Panc1 (cell line): ENCODE data around the gene YES1. TPM values are rescaled to one million over a fixed set of nuclear protein-coding genes. Genes with fewer than 3 reads are reported as not detected.

Experiments used
- ATAC-seq: fragments of 200-7000 bp; cut with Tn5 transposase; 2 replicates; pipeline ENCODE4 v1.9.1; 2020; ENCODE audit warnings: mild to moderate bottlenecking, moderate library complexity
- BruUV-seq: library from RNA; stranded (reverse); fragments of 400-500 nt; replicated peaks from 2 replicates; lab custom pipeline; 2021; lab: Mats Ljungman, UMichigan
- CTCF ChIA-PET: fragments of 300-600 bp; sonication (Branson Sonifier 250); formaldehyde crosslinking; loops from one replicate; lab custom pipeline; 2022; ENCODE audit warnings: antibody characterized with exemption; lab: Charles Lee
- POLR2A ChIA-PET: fragments of 300-600 bp; sonication (Branson Sonifier 250); formaldehyde crosslinking; loops from one replicate; lab custom pipeline; 2022; ENCODE audit warnings: antibody characterized with exemption; lab: Charles Lee
- DNase-seq: peaks from one replicate; pipeline ENCODE4 v3.0.0-alpha.2; 2010; ENCODE audit warnings: low read depth, low spot score
- H3K27ac ChIP-seq: 2 replicates; pipeline ENCODE4 v1.5.1; 2011; ENCODE audit warnings: mild to moderate bottlenecking, low read length, inconsistent platforms
- H3K27me3 ChIP-seq: fragments of 200-500 bp; sonication (Bioruptor generic); 2 replicates; pipeline ENCODE4 v1.6.0; 2014; ENCODE audit warnings: low read length, inconsistent platforms; ENCODE audit not compliant: control insufficient read depth, insufficient read depth
- H3K36me3 ChIP-seq: fragments of 200-500 bp; sonication (Bioruptor generic); 2 replicates; pipeline ENCODE4 v1.5.1; 2014; ENCODE audit warnings: inconsistent platforms, mild to moderate bottlenecking, low read length, moderate library complexity; ENCODE audit not compliant: control insufficient read depth, insufficient read depth
- H3K4me1 ChIP-seq: 2 replicates; pipeline ENCODE4 v1.5.1; 2011; ENCODE audit warnings: inconsistent platforms, mild to moderate bottlenecking, low read length, moderate library complexity; ENCODE audit not compliant: control insufficient read depth, insufficient read depth
- H3K4me3 ChIP-seq, 2 experiments: 2 replicates each; pipeline ENCODE4 v1.5.1; 2011 to 2012; ENCODE audit warnings: low read depth in 2 of 2, low read length in 2 of 2, mild to moderate bottlenecking in 2 of 2, inconsistent platforms in 1 of 2, moderate library complexity in 1 of 2
- H3K9me3 ChIP-seq: fragments of 200-500 bp; sonication (Bioruptor generic); 2 replicates; pipeline ENCODE4 v1.5.1; 2014; ENCODE audit warnings: low read depth, mild to moderate bottlenecking, inconsistent platforms, low read length, moderate library complexity; ENCODE audit not compliant: control insufficient read depth, insufficient read depth
- POLR2AphosphoS5 ChIP-seq: IDR thresholded peaks from 2 replicates; pipeline ENCODE4 v1.6.1; 2012; ENCODE audit warnings: mild to moderate bottlenecking, low read depth, low read length, moderate library complexity
- SIN3A ChIP-seq: IDR thresholded peaks from 2 replicates; pipeline ENCODE4 v1.6.1; 2012; ENCODE audit warnings: low read depth, mild to moderate bottlenecking, low read length, moderate library complexity, borderline replicate concordance; ENCODE audit not compliant: insufficient read depth
- TCF7L2 ChIP-seq: IDR thresholded peaks from 2 replicates; pipeline ENCODE4 v1.6.1; 2011; ENCODE audit warnings: mild to moderate bottlenecking, low read depth, low read length, inconsistent platforms
- in situ Hi-C: cut with HindIII; loops from 2 replicates; pipeline ENCODE4 v1.10.0; 2016; ENCODE audit warnings: low sequenced_read_pairs, low pct_unique_long_range_greater_than_20kb
- intact Hi-C: fragments of 100-400 bp; cut with micrococcal nuclease; formaldehyde crosslinking; loops from one replicate; pipeline ENCODE4 v1.10.0; 2022; ENCODE audit not compliant: unreplicated experiment
- total RNA-seq: library from RNA; stranded (reverse); gene quantifications from one replicate; pipeline ENCODE4 v1.2.1, GENCODE V29; 2021; ENCODE audit not compliant: unreplicated experiment
- TF ChIP-seq, protein P1 (sequence below): fragments of 450-650 bp; IDR thresholded peaks from 2 replicates; pipeline ENCODE4 v1.5.1; 2017; ENCODE audit warnings: mild to moderate bottlenecking
- TF ChIP-seq, protein P2 (sequence below), 2 experiments: IDR thresholded peaks; 2 replicates each; pipeline ENCODE4 v1.6.1; 2011 to 2012; ENCODE audit warnings: low read depth in 2 of 2, control low read depth in 1 of 2, low read length in 1 of 2, mild to moderate bottlenecking in 1 of 2, moderate library complexity in 1 of 2; ENCODE audit not compliant: insufficient read depth in 1 of 2

The YES1 gene
- total RNA-seq, 1 experiment from 2014 or later: 91.6 TPM

DNA sequence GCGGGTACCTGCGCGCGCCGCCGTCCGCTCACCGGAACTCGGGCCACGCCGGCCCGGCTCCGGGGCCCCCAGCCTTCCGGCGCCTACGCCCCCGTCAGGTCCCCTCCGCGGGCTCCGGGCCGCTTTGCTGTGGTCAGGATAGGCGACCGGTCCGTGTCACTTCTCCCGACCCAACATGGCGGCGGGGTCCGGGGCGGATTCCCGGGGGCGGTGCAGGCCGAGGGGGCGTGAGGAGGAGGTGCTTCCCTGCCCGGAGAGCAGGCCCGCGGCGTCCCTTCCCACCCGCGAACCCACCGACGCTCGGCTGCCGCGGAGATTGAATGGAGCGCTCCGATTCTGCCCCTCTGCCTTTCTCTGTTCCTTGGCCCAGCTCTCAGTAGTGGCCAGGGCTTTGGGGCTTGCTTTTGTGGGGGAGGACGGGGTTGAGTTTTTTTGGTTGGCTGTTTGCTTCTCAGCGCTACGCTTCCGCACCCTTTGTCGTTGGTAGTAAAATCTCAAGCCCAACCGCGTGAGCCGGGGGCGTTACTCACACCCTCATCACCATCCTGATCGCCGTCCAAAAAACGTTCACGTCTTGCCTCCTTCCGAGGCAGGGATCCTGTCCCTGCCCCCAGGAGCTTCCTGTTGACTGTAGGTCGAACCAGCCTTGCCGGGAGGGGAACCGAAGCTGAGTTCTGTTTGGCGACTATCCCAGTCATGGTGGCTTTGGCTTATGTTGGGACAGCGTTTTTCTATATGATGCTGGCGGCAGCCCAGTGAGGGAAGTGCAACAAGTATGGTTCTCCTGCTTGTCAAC is 532 bp upstream of the YES1 start:
- intact Hi-C loops: no loop called here
- CTCF ChIA-PET: interaction anchor here (0.6 kb wide), 1 partner anchor 19 kb away, joined by 3 read pairs; no protein-coding TSS in a partner anchor

DNA sequence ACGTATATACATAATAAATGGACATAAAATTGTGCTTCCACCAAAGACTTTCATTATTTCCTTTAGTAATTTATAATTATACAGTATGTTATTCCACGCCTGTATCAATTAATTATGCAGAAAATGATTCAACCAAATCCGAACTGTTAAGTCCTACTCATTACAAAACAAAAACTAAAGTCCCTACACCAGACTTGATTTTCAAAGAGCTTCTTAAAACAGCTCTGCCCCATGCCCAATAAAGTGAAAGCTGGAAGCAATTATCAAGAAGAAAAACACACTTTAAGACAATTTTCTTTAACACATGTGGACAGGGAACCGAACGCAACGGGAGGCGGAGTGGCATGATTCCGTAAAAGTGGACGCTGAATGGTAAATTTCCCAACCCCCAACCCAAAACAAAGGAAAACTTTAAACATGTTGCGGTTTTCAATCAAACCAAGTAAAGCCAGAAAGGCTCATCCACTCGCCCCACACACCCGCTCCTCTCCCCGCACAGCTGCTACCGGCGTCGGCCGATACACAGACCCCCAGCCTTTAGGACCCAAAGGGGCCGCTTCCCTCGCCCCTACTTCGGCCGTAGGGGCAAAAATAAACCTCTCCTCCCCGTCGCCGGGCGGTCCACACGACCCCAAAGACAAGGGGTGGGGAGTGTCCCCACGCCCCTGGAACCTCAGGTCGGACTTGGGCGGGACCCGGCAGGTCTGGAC is 705 bp downstream of the YES1 start:
- DNase-seq (no peak), ATAC-seq (peak; percentile 7)
- POLR2A ChIA-PET: interaction anchor here (0.6 kb wide), 1 partner anchor 57 kb away, joined by 3 read pairs; no protein-coding TSS in a partner anchor
- Histone ChIP-seq H3K27ac (peak overlapping the region; percentile 95), H3K9me3 (no peaks in the 10 kb centered on the region), H3K27me3 (no peaks in the 10 kb centered on the region), H3K4me3 (peak overlapping the region; percentile 92 to 100), H3K36me3 (peaks cover 5% of the 10 kb centered on the region; the same call in 1 of the 2 replicates), H3K4me1 (peaks cover 32% of the 10 kb centered on the region)
- CTCF ChIA-PET: no interaction called here
- intact Hi-C loops (no loop called here), in situ Hi-C loops (no loop called here)
- BruUV-seq: TSS peak; percentile 69
- no peak for TF ChIP-seq POLR2AphosphoS5
- TF ChIP-seq, protein P1, sequence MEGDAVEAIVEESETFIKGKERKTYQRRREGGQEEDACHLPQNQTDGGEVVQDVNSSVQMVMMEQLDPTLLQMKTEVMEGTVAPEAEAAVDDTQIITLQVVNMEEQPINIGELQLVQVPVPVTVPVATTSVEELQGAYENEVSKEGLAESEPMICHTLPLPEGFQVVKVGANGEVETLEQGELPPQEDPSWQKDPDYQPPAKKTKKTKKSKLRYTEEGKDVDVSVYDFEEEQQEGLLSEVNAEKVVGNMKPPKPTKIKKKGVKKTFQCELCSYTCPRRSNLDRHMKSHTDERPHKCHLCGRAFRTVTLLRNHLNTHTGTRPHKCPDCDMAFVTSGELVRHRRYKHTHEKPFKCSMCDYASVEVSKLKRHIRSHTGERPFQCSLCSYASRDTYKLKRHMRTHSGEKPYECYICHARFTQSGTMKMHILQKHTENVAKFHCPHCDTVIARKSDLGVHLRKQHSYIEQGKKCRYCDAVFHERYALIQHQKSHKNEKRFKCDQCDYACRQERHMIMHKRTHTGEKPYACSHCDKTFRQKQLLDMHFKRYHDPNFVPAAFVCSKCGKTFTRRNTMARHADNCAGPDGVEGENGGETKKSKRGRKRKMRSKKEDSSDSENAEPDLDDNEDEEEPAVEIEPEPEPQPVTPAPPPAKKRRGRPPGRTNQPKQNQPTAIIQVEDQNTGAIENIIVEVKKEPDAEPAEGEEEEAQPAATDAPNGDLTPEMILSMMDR: no peak
- TF ChIP-seq TCF7L2: no peak
- TF ChIP-seq, protein P2, sequence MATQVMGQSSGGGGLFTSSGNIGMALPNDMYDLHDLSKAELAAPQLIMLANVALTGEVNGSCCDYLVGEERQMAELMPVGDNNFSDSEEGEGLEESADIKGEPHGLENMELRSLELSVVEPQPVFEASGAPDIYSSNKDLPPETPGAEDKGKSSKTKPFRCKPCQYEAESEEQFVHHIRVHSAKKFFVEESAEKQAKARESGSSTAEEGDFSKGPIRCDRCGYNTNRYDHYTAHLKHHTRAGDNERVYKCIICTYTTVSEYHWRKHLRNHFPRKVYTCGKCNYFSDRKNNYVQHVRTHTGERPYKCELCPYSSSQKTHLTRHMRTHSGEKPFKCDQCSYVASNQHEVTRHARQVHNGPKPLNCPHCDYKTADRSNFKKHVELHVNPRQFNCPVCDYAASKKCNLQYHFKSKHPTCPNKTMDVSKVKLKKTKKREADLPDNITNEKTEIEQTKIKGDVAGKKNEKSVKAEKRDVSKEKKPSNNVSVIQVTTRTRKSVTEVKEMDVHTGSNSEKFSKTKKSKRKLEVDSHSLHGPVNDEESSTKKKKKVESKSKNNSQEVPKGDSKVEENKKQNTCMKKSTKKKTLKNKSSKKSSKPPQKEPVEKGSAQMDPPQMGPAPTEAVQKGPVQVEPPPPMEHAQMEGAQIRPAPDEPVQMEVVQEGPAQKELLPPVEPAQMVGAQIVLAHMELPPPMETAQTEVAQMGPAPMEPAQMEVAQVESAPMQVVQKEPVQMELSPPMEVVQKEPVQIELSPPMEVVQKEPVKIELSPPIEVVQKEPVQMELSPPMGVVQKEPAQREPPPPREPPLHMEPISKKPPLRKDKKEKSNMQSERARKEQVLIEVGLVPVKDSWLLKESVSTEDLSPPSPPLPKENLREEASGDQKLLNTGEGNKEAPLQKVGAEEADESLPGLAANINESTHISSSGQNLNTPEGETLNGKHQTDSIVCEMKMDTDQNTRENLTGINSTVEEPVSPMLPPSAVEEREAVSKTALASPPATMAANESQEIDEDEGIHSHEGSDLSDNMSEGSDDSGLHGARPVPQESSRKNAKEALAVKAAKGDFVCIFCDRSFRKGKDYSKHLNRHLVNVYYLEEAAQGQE (IDR thresholded peaks at IDR 0.05; ENCODE audit: insufficient read depth in 1 of 2, low read depth in 2 of 2, low read length in 1 of 2): no peak

More for the DNA sequence above, 532 bp upstream of the YES1 start:
- peaks cover 30% of the 10 kb centered on the region for H3K4me1 ChIP-seq
- H3K36me3 ChIP-seq: peaks cover 5% of the 10 kb centered on the region; the same call in 1 of the 2 replicates
- no peak for TF ChIP-seq TCF7L2
- TF ChIP-seq SIN3A: 0 out of 2 replicates have a peak, but pooled peaks have one; percentile 24
- TF ChIP-seq POLR2AphosphoS5: peak; percentile 52
- H3K27ac ChIP-seq: peak overlapping the region; percentile 96
- ATAC-seq (peak; percentile 86), DNase-seq (peak; percentile 63)
- in situ Hi-C loops: no loop called here
- H3K9me3 ChIP-seq: no peaks in the 10 kb centered on the region
- POLR2A ChIA-PET: interaction anchor here (0.8 kb wide), 1 partner anchor 12 kb away, joined by 4 read pairs; no protein-coding TSS in a partner anchor
- TSS peak; percentile 93 for BruUV-seq
- H3K4me3 ChIP-seq: peak overlapping the region; percentile 92 to 100
- no peaks in the 10 kb centered on the region for H3K27me3 ChIP-seq
